MM.1S (cell line): ENCODE measurements around the gene HTRA2.

ENCODE experiments used
- CTCF ChIP-seq: fragments of 300-600 bp; sonication (generic); IDR thresholded peaks from 2 replicates; pipeline ENCODE4 v1.5.1; 2016; ENCODE audit warnings: antibody characterized with exemption, low read length, mixed read lengths
- EZH2 ChIP-seq: fragments of 300-600 bp; sonication (generic); optimal IDR thresholded peaks from 2 replicates; pipeline ENCODE3; 2017; ENCODE audit warnings: low read depth, mild to moderate bottlenecking, antibody characterized with exemption, low read length, mixed read lengths

GRCh38 chr2:74502720-74503505, 26.8 kb upstream of the HTRA2 start:
- TF ChIP-seq EZH2 (no peak), CTCF (peak; percentile 44)
